ENCODE measurements around the gene MAP2K2. TPM values are rescaled to one million over a fixed set of nuclear protein-coding genes. Genes with fewer than 3 reads are reported as not detected.

Gene MAP2K2
- total RNA-seq, 1 experiment from 2014 or later, result 177 TPM

Other genes with a start within 250 kb of the MAP2K2 start
- 21.1 to 23.5 TPM (median 21.3 TPM) in 3 replicates for gene ATCAY, start 243.4 kb downstream of the MAP2K2 start, total RNA-seq (2021)
- gene NMRK2, start 191.1 kb downstream of the MAP2K2 start, total RNA-seq (2021), result 50.4 to 61.9 TPM (median 51.1 TPM) in 3 replicates
- 61.5 to 73.5 TPM (median 68.4 TPM) in 3 replicates for gene DAPK3, start 153.0 kb downstream of the MAP2K2 start, total RNA-seq (2021)
- 3,572 to 3,864 TPM (median 3,852 TPM) in 3 replicates for gene EEF2, start 138.7 kb downstream of the MAP2K2 start, total RNA-seq (2021)
- gene PIAS4, start 116.4 kb downstream of the MAP2K2 start, total RNA-seq (2021), result 45.5 to 46.0 TPM (median 45.9 TPM) in 3 replicates
- 22.8 to 27.9 TPM (median 24.6 TPM) in 3 replicates for gene ZBTB7A, start 57.2 kb downstream of the MAP2K2 start, total RNA-seq (2021)
- gene CREB3L3, start 29.5 kb upstream of the MAP2K2 start, total RNA-seq (2021), result 0.09 to 0.46 TPM in 2 of 3 replicates, not detected in the other
- 27.2 to 29.9 TPM (median 28.1 TPM) in 3 replicates for gene SIRT6, start 58.4 kb upstream of the MAP2K2 start, total RNA-seq (2021)
- 11.3 to 15.0 TPM (median 14.8 TPM) in 3 replicates for gene ANKRD24, start 58.6 kb upstream of the MAP2K2 start, total RNA-seq (2021)
- gene EBI3, start 105.4 kb upstream of the MAP2K2 start, total RNA-seq (2021), result 0.81 to 1.5 TPM (median 1.1 TPM) in 3 replicates
- 24.3 to 26.5 TPM (median 25.2 TPM) in 3 replicates for gene YJU2, start 123.0 kb upstream of the MAP2K2 start, total RNA-seq (2021)
- 2.0 to 3.6 TPM (median 3.4 TPM) in 3 replicates for gene SHD, start 155.1 kb upstream of the MAP2K2 start, total RNA-seq (2021)
- gene TMIGD2, start 178.3 kb upstream of the MAP2K2 start, total RNA-seq (2021), result 0.55 to 1.0 TPM (median 0.94 TPM) in 3 replicates
- 61.3 to 69.2 TPM (median 65.7 TPM) in 3 replicates for gene FSD1, start 180.5 kb upstream of the MAP2K2 start, total RNA-seq (2021)
- gene STAP2, start 214.7 kb upstream of the MAP2K2 start, total RNA-seq (2021), result 18.2 to 21.1 TPM (median 20.2 TPM) in 3 replicates
- gene MPND, start 219.4 kb upstream of the MAP2K2 start, total RNA-seq (2021), result 28.3 to 37.7 TPM (median 37.4 TPM) in 3 replicates